HG02885 (cell line): ENCODE results near the gene XAB2.

Source experiments
- ATAC-seq: cut with Tn5 transposase; IDR thresholded peaks from one replicate; pipeline ENCODE4 v1.9.1; 2021; ENCODE audit warnings: mild to moderate bottlenecking; ENCODE audit not compliant: unreplicated experiment, poor library complexity

Gene XAB2

DNA sequence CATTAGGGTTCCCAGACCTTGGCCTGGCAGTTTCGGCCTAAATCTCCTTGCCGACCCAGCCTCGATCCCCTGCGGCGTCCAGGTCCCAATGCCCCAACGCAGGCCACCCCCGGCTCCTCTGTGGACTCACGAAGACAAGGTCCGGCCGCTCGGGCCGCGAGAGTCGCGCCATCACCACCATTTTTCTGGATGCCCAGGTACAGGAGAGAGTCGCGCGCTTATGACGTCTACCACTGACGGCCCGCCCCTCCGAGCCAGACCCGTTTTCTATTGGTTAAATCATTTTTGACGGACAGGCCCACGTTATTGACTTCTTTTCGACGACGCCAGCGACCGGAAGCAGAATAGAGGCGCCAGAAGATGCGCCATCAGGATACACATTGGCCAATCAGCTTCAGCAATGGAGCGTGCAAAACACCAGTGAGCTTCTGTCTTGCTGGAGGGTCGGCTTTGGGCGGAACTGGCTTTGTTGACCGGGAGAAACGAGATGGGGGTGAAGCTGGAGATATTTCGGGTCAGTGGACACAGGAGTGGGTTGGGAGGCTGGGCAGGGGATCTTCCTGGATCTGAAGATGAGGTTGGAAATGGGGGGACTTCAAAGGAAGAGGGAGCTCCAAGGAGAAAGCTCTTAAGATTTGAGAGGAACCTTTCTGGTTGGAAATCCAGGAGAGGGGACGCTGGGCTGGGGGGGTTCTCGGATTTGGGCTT lies at the start of gene XAB2, which contains the start of gene PET100:
Gene XAB2, minus strand, starts transcription at position 199 of the 708 bp plus-strand sequence. Its CDS starts 18 bp downstream, at position 181.
Gene PET100, plus strand, starts transcription at position 447 of the 708 bp plus-strand sequence. Its CDS starts 41 bp downstream, at position 488.
- ATAC-seq, result peak; percentile 91

DNA sequence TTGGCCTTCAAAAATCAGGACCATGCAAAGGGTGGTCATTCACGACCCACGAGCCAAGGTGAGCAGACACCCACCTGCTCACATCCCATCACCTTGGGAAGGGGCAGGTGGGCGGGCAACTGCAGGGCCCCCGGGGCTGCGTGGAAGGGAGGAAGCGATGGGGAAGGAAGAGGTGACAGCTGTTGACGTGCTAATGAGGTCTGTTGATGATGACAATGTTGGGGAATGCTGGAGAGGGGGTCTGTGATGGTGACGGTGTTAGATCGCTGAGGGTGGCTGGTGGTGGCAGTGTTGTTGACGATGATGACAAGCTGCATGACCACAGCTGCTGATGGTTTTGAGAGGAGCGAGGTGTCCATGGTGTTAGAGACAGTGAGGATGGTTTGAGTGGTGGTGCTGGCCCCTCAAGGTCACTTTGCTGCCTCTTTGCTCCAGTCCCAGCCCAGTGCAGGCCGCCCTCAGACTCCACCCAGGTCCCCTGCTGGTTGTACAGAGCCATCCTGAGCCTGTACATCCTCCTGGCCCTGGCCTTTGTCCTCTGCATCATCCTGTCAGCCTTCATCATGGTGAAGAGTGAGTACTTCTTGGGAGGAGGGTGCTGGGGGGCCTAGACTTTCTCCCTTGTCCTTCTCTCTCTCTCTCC lies 48.4 kb upstream of the XAB2 start:
- no peak for ATAC-seq

DNA sequence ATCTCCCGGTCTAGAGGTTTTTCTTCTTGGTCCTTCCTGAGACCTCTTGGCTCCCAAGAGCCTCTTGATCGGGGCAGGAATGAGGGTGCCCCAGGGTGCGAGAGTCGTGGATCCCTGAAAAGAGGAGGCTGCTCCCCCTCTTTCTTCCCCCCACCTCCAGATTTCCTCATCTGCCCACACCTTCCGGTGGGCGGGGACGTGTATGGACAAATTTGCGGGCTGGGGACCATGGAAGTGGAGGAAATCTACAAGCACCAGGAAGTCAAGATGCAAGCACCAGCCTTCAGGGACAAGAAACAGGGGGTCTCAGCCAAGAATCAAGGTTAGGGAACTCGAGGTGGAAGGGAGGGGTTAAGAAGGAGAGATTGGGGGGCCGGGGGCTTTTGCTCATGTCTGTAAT lies 47.5 kb upstream of the XAB2 start, which contains the start of gene MCEMP1:
Gene MCEMP1, plus strand, starts transcription at position 237 of the 400 bp plus-strand sequence. Its CDS starts 31 bp downstream, at position 268.
- no peak for ATAC-seq

DNA sequence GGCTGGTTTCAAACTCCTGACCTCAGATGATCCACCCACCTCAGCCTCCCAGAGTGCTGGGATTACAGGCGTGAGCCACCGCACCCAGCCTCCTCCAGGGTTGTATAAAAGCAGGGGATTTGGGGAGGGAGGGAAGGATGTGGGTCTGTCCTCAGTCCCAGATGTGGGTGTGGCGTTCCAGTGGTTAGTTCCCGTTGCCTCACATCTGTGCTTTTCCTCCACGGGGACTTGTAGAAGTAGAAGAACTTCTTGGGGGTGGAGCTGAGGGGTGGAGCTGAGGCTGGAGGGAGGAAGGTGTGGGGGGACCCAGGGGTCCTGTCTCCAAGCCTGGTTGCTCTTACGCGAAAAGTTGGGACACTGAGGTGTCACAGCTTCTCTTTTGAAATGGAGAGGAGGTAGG lies 47.0 kb upstream of the XAB2 start:
- no peak for ATAC-seq

DNA sequence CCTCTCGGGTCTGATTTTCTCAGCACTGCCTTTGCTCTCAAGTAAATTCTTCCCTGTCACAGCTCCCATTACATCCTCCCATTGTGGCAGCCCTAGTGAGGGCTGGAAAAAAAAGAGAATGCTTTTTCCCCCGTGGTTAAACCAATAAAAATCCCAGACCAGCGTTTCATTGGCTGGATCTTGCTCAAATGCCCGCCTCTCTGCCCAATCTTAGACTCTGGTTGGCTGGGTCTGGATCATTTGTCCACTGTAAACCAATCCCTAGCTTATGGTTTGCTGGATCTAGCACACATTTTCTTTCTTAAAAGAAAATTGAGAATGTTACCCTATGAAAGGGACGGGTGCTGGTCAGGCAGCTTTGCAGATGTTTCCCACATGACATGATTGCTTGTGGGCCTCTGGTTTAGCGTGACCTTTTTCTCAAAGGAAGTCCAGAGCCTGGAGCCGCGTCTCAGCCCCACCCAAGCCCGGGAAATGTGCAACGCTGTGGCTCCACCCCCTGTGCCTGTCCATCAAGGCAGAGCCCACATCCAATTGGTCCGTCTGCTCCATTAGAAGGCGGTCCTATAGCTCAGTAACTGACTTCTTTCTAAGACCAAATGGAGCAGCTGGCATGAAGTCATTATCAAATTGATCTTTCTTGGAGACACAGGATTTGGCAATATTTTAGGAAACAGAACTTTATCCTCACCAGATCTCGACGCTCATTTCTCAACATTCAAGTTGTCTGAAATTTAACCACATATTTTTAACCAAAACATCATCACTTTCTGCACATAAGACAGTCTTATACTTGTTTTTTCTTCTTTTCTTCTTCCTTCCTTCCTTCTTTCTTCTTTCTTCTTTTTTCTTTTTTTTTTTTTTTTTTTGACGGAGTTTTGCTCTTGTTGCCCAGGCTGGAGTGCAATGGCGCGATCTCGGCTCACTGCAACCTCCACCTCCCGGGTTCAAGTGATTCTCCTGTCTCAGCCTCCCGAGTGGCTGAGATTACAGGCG lies 45.0 kb upstream of the XAB2 start:
- no peak for ATAC-seq

DNA sequence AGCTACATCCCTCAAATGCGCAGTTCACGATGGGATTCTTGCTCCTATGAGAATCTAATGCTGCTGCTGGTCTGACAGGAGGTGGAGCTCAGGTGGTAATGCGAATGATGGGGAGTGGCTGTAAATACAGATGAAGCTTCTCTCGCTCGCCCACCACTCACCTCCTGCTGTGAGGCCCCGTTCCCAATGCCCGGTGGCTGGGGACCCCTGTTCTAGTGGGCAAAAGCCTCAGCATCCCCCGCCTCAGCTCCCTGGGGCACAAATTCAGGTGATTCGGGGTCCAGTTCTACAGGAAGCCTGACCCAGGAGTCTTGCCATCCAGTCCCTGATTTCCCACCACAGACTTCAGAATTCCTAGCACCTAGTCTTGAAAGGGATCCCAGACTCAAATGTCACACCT lies 43.2 kb upstream of the XAB2 start:
- no peak for ATAC-seq

- ATAC-seq, result no peak
These were observed 41.4 kb upstream of the XAB2 start for GRCh38 chr19:7670790-7671189.

- no peak for ATAC-seq
These were observed 40.9 kb upstream of the XAB2 start for GRCh38 chr19:7670150-7670783.

- no peak for ATAC-seq
These were observed 40.3 kb upstream of the XAB2 start for GRCh38 chr19:7669641-7670040.

DNA sequence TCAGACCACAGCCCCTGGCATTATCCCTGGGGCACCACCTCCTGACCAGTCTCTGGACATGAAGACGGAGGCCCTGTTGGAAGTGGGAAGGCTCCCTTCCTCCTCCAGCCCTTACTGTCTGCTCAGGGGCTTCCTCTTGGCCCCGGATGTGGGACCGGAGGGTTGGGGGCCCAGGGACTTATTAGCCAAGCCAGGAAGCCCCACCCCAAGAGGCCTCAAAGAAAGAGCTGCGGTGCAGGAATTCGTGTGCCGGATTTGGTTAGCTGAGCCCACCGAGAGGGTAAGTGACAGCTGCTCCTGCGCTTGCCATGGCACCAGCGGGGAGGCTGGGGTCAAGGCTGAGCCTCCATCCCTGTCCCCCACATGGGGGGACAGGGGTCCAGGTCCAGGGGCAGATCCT lies 39.5 kb upstream of the XAB2 start, which contains the start of gene RETN:
Gene RETN, plus strand, starts transcription at position 208 of the 400 bp plus-strand sequence. CDS start 278 bp downstream, outside the sequence.
- ATAC-seq, result no peak

GRCh38 chr19:7665076-7665475 lies 35.7 kb upstream of the XAB2 start:
- no peak for ATAC-seq

- ATAC-seq, result no peak
These were observed 34.4 kb upstream of the XAB2 start for GRCh38 chr19:7663706-7664105.

DNA sequence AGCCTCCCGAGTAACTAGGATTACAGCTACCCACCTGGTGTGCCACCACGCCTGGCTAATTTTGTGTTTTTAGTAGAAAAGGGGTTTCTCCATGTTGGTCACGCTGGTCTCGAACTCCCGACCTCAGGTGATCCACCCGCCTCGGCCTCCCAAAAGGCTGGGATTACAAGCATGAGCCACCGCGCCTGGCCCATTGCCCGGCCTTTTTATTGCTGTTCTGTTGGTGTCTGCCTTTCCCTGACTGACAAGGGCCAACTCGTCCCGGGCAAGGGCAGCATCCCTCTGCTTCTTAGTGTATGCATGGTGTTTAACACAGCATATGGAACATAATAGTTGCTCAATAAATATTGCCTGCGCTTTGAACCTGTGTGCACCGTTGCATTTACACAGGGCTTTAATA lies 33.3 kb upstream of the XAB2 start:
- no peak for ATAC-seq

GRCh38 chr19:7661744-7662538 lies 32.6 kb upstream of the XAB2 start:
- no peak for ATAC-seq

DNA sequence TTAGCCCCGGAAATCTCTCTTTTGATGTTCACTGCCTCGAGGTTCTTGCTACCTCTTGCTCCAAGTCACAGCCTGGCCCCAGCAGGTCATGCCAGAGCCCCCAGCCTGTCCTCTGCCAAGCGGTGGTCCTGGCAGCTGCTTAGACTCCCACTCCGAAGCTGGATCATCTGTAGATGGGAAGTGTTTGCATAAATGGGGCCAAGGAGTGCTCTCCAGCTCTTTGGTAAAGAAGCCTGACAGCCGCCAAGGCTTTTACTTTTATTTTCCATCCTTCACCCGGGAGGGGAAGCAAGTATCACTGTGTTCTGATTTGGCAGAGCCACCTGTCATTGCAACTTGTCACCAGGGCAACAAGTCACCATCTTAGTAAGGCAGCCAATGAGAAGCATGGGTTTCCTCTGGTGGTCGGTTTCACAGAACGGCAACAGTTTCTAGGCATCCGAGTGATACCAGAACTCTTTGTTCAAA lies 28.9 kb upstream of the XAB2 start:
- no peak for ATAC-seq

DNA sequence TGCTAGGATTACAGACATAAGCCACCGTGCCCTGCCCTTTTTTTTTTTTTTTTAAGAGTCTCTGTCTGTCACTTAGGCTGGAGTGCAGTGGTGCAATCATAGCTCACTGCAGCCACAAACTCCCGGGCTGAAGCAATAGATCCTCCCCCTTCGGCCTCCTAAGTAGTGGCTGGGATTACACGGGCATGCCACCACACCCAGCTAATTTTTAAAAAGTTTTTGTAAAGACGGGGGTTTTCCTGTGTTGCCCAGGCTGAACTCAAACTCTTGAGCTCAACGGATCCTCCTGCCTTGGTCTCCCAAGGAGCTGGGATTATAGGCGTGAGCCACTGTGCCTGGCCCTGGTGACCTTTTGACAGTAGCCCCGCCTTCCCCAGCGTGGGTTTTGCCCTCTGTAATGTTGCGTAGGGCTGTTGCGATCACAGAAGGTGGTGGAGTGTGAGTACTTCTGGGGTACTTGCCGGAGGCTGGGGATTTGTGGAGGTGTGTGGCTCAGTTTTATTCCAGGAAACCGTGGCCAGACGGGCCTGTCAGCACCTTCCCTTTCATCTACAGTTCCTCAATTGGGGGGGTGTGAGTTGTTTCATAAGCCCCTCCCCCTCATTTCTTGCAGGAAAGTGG lies 27.9 kb upstream of the XAB2 start:
- no peak for ATAC-seq

- ATAC-seq, result no peak
These were observed 26.2 kb upstream of the XAB2 start for GRCh38 chr19:7655581-7655980.

DNA sequence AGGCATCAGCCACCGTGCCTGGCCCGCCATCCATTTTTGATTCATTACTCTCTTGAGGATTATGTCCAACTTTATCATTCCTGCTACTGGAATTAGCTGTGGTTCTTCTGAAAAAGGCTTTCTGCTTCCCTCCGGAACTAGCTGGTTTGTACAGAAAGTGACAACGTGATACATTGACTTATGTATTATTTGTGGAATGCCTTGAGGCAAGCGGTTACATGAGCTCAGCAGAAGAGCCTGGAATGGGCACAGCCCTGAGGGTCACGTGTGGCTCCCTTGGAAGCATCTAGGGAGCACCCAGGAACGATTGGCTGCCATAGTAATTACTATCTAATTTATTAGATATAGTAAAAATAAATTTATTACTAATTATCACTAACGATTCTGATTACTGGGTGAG lies 25.1 kb upstream of the XAB2 start:
- no peak for ATAC-seq
